Heart left ventricle (tissue), 13 donors: Measurements from ENCODE around the gene MAPK8IP1.

Source experiments
- POLR2A ChIP-seq, 2 donors: fragments of 450-650 bp; IDR thresholded peaks; one replicate each; pipeline ENCODE4 v1.6.1; 2017; ENCODE audit warnings: antibody characterized with exemption in 2 of 2, mild to moderate bottlenecking in 2 of 2, moderate library complexity in 2 of 2
- TF ChIP-seq, protein P1 (sequence below), 12 donors: fragments of 200-600 bp; sonication (generic) in 4 of 12; IDR thresholded peaks; one replicate each; pipeline versions ENCODE4 v1.5.0 to v1.8.0; 2018 to 2022; ENCODE audit warnings: antibody characterized with exemption in 12 of 12, mild to moderate bottlenecking in 5 of 12
- donor health status: ischemic (EF 13 %, LVEDD 7.1; RV severe dilation, severe dysfunction).
- donor health status: DM: no; HTN: yes; CAD: no.
- donor health status: DM: no; HTN: no; CAD: no.
- donor health status: ischemic (EF 25% LVEDD 6.9; RV normal size, moderate dysfunction).
- donor health status: ischemic (EF 25% LVEDD 5.7; RV mildly dilated, moderate dysfunction).
- donor health status: ischemic (EF 35%, LVEDD 5.7; RV mildly dilated, moderate dysfunction).
- donor health status: nonischemic (EF 11% LVEDD 7.7; RV severe dilation, severe dysfunction).
- donor health status: DM: yes; HTN: yes; CAD: no.
- donor health status: PGD.
- donor health status: ischemic (EF 29% LVEDD 5.4; RV normal size, mild dysfunction).
- donor health status: nonischemic (EF 23%, LVEDD 6.1; RV moderate dilation, normal function).

DNA sequence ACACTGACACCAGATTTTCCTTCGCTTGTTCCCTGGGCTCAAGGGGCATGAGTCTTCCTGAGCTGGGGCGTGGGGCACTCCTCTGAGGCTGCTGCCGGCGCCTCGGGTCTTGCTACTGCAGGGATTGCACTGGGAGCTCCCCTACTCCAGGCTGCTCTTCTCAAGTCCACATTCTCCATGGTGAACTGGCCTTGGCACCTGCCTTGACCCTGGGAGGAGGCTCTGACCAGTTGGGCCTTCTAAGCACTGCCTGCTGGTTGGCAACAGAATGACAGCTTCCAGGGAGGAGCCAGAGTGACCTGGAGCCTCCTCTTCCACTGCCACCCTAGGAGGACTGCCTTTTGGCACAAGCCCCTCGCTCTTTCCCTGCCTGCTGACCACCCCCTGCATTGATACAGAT, 12.1 kb downstream of the MAPK8IP1 start:
- TF ChIP-seq, protein P1, sequence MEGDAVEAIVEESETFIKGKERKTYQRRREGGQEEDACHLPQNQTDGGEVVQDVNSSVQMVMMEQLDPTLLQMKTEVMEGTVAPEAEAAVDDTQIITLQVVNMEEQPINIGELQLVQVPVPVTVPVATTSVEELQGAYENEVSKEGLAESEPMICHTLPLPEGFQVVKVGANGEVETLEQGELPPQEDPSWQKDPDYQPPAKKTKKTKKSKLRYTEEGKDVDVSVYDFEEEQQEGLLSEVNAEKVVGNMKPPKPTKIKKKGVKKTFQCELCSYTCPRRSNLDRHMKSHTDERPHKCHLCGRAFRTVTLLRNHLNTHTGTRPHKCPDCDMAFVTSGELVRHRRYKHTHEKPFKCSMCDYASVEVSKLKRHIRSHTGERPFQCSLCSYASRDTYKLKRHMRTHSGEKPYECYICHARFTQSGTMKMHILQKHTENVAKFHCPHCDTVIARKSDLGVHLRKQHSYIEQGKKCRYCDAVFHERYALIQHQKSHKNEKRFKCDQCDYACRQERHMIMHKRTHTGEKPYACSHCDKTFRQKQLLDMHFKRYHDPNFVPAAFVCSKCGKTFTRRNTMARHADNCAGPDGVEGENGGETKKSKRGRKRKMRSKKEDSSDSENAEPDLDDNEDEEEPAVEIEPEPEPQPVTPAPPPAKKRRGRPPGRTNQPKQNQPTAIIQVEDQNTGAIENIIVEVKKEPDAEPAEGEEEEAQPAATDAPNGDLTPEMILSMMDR (IDR thresholded peaks at IDR 0.05) = no peak
- TF ChIP-seq POLR2A (IDR thresholded peaks at IDR 0.05) = no peak
